ENCODE data around the gene NCOA5.

The NCOA5 gene

DNA sequence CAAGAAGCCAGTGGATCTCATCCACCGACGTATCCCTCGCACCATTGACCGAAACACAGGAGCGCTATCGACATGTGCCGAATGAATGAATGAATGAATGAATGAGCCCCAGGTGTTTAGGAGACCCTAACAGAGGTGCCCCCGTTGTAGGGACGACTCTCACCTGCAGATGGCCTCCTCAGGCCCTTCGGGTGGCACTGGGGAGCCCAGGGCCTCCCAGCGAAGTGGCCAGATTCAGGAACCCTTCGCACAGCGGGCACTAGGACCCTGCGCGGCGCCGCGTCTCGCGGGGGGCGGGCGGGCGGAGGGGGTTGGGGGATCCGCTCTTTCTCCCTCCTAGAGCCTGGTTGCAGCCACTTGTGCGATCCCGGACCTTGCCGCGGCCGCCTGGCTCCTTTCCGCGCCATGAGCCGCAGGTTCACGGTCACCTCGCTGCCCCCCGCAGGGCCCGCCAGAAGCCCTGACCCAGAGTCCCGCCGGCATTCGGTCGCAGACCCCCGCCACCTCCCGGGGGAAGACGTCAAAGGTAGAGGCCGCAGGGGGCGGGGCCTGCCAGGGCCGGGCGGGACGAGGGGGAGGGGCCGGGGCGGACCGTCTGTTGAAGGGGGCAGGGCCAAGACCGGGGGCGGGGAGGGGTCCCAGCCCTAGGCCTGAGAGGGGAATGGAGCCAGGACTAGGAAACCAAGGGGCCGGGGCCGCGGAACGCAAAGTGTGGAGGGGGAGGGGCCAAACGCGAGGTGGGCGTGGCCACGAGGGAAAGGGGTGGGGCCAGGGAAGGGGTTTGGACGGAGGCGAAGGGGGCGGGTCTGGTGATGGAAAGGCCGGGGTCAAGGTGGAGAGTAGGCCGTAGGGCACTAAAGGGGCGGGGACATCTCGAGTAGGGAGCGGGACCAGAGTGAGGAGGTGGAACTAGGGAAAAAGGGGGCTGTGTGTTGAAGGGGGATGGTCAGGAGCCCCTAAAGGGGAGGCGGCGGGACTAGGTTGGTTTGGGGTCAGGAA is 68.1 kb downstream of the NCOA5 start:
- TF ChIP-seq ZNF274 (IDR thresholded peaks at IDR 0.05; ENCODE audit: low read depth, low read length): no peak
- H3K4me3 ChIP-seq (ENCODE audit: low read length): peak overlapping the region; percentile 57; the same call in 1 of the 2 replicates

DNA sequence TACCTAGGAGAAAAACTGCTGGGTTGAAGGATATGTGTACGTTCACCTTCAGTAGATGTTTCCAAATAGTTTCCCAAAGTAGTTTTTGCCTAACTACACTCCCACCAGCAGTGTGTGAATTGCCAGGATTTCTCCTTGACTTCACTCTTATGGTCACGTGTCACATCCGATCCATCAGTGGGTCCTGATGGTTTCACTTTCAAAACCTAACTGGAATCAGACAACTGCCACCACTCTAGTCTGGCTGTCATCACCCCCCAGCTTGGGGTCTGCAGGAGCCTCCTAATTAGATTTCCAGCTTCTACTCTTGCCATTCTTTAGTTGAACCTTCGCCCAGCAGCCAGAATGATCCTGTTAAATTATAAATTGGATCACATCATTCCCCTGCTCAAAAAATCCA is 69.2 kb downstream of the NCOA5 start:
- no peak overlapping the region for H3K4me3 ChIP-seq (ENCODE audit: low read length)
- no peak for TF ChIP-seq ZNF274 (IDR thresholded peaks at IDR 0.05; ENCODE audit: low read depth, low read length)

DNA sequence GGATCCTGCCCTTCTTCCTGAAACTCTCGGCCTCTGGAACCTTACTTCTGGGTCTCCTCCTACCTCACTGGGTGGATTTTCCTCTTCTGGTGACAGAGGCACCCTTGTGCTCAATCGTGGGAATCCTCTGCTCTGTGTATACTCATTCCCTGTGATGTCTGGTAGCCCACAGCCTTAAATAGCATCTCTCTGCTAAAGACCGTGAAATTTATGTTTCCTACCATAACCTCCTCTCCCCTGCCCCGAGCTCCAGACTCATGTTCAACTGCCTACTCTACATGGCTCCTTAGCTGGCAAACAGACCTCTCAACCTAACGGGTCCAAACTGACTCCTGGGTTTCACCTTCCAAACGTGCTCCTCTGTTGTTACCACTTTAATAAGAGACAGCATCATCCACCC is 71.2 kb downstream of the NCOA5 start:
- no peak overlapping the region for H3K4me3 ChIP-seq (ENCODE audit: low read length)
- no peak for TF ChIP-seq ZNF274 (IDR thresholded peaks at IDR 0.05; ENCODE audit: low read depth, low read length)

GRCh38 chr20:46018112-46018511 is 71.7 kb downstream of the NCOA5 start:
- TF ChIP-seq ZNF274 (IDR thresholded peaks at IDR 0.05; ENCODE audit: low read depth, low read length): no peak
- no peak overlapping the region for H3K4me3 ChIP-seq (ENCODE audit: low read length)

DNA sequence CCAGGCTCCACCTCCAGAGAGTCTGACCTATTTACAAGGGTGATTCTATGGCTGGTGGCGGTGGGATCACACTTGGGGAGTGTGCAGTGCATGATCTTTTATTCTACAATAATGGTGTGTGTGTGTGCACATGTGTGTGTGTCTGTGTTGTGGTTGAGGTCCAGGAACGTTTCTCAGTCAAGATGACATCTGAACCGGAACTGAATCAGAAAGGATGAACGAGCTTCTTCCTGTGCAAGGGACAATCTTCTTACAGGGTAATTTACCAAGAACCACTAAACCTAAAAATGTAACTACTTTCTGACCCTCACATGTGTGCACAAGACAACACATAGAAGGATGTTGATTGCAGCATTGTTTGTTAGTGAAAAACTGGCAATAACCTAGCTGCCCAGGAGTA is 72.5 kb downstream of the NCOA5 start:
- no peak for TF ChIP-seq ZNF274 (IDR thresholded peaks at IDR 0.05; ENCODE audit: low read depth, low read length)

GRCh38 chr20:46014517-46015396 is 75.0 kb downstream of the NCOA5 start:
- TF ChIP-seq ZNF274 (IDR thresholded peaks at IDR 0.05; ENCODE audit: low read depth, low read length): no peak
- no peak overlapping the region for H3K4me3 ChIP-seq (ENCODE audit: low read length)

More for the DNA sequence above, 72.5 kb downstream of the NCOA5 start:
- no peak overlapping the region for H3K4me3 ChIP-seq (ENCODE audit: low read length)

GRCh38 chr20:46013829-46014516 is 75.8 kb downstream of the NCOA5 start:
- no peak for TF ChIP-seq ZNF274 (IDR thresholded peaks at IDR 0.05; ENCODE audit: low read depth, low read length)
- no peak overlapping the region for H3K4me3 ChIP-seq (ENCODE audit: low read length)

DNA sequence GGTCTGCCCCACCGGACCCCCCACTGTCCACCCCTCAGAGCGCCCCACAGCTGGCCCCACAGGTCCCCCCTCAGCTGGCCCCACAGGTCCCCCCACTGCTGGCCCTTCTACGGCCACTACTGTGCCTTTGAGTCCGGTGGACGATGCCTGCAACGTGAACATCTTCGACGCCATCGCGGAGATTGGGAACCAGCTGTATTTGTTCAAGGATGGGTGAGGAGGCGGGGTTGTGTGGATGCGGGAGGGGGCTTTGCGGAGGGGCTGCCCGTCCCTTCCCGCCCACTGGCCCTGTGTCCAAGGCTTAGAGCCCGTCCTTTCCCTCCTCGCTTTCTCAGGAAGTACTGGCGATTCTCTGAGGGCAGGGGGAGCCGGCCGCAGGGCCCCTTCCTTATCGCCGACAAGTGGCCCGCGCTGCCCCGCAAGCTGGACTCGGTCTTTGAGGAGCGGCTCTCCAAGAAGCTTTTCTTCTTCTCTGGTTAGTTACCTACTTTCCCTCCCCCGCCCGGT is 76.4 kb downstream of the NCOA5 start:
- H3K4me3 ChIP-seq (ENCODE audit: low read length): no peak overlapping the region
- no peak for TF ChIP-seq ZNF274 (IDR thresholded peaks at IDR 0.05; ENCODE audit: low read depth, low read length)

GRCh38 chr20:46012921-46013320 is 76.8 kb downstream of the NCOA5 start:
- no peak for TF ChIP-seq ZNF274 (IDR thresholded peaks at IDR 0.05; ENCODE audit: low read depth, low read length)
- no peak overlapping the region for H3K4me3 ChIP-seq (ENCODE audit: low read length)

DNA sequence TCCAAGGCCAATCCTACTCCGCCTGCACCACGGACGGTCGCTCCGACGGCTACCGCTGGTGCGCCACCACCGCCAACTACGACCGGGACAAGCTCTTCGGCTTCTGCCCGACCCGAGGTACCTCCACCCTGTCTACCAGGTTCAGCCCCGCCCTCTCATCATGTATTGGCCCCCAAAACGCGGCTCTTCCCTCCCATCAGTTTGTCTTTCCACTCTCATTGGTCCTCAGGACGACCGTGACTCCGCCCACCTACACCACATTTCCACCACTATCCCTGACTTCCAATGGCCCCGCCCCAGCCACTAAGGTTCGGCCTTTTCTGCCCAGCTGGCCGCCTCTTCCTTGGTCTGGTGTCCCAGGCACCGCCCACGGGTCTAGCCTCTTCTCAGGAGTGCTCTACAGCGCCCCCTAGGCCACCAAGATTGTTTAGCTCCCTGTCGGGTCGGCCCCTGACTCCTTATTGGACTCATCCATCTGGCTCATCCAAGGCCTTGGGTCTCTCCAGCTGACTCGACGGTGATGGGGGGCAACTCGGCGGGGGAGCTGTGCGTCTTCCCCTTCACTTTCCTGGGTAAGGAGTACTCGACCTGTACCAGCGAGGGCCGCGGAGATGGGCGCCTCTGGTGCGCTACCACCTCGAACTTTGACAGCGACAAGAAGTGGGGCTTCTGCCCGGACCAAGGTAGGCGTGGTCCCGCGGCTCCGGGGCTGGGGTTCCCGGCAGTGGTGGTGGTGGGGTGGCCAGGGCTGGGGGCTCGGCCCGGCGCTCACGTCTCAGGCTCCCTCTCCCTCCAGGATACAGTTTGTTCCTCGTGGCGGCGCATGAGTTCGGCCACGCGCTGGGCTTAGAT is 77.9 kb downstream of the NCOA5 start:
- TF ChIP-seq ZNF274 (IDR thresholded peaks at IDR 0.05; ENCODE audit: low read depth, low read length): no peak
- H3K4me3 ChIP-seq (ENCODE audit: low read length): no peak overlapping the region

Data from GM08714 (cell line).